Measurements from ENCODE around the gene ILDR2. TPM values are rescaled to one million over a fixed set of nuclear protein-coding genes. Genes with fewer than 3 reads are reported as not detected.

ILDR2 gene
- polyA plus RNA-seq, 1 donor (not counting 4 experiments of a cell fraction or from before 2014, with no cell fraction given) = not detected

DNA sequence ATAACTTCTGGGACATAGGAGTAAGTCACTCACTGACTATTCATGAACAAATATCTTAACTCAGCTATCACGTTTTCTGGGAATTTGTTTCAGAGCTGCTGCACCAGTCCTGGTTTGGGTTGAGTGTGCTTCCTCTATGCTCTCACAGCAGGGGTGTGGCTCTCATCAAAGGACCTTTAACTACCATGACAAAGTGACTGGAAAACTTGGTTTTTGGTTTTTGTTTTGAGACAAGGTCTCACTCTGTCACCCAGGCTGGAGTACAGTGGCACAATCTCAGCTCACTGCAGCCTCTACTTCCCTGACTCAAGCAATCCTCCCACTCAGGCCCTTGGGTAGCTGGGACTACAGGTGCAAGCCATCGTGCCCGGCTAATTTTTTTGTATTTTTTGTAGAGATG, 4.1 kb downstream of the ILDR2 start:
- no peak overlapping the region for H3K9ac ChIP-seq (ENCODE audit: control insufficient read depth, extremely low read depth, insufficient read depth, low read length)

DNA sequence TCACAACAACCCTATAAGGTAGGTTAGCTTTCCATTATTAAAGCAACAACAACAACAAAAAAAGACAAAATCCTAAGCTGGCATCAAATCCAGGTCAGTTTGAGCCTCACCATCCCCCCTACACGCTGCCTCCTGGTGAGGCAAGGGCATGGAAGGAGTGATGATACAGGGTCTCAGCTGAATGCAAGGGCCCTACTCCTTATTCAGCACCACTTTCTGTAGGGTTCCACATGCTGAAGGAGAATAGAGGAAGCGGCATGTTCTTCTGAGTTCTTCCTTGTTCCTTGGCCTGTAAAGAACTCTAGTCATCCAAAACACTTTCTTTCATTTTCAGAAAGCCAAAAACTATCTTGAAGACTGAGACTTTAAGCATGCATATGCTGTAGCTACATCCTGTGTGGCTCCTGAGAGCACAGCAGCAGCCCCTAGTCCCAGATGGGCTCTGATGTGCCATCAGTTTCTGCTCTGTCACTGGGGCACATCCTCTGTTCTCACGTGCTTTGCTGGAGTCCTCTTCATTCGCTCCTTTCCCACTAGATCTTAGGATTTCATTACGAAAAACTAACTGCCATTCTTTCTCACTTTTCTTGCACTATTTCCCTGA, 6.2 kb downstream of the ILDR2 start:
- no peaks in the 10 kb centered on the region for H3K79me2 ChIP-seq (ENCODE audit: control insufficient read depth, insufficient read depth, low read length)
- no peaks in the 10 kb centered on the region for H3K36me3 ChIP-seq (ENCODE audit: control insufficient read depth in 2 of 2, extremely low read depth in 1 of 2, insufficient read depth in 2 of 2, low read length in 2 of 2)
- peaks cover 44% of the 10 kb centered on the region for H3K27me3 ChIP-seq (ENCODE audit: control insufficient read depth, extremely low read depth, insufficient read depth, low read length)
- no peak overlapping the region for H3K4me2 ChIP-seq (ENCODE audit: control insufficient read depth, extremely low read depth, insufficient read depth, low read depth, low read length)
- no peaks in the 10 kb centered on the region for H4K20me1 ChIP-seq (ENCODE audit: control insufficient read depth, extremely low read depth, insufficient read depth, low read length)
- H3K9me1 ChIP-seq (ENCODE audit: control insufficient read depth, extremely low read depth, insufficient read depth, low read length) = no peaks in the 10 kb centered on the region
- no peak overlapping the region for H3K9ac ChIP-seq (ENCODE audit: control insufficient read depth, extremely low read depth, insufficient read depth, low read length)
- H2AFZ ChIP-seq (ENCODE audit: control insufficient read depth, low read length) = no peak overlapping the region
- DNase-seq (ENCODE audit: low read depth, low spot score) (no peak), FAIRE-seq (no peak)
- no peak overlapping the region for H3K27ac ChIP-seq (ENCODE audit: control insufficient read depth, insufficient read depth, low read length)
- no peaks in the 10 kb centered on the region for H3K4me1 ChIP-seq (ENCODE audit: control insufficient read depth, extremely low read depth, insufficient read depth, low read length)
- no peak overlapping the region for H3K4me3 ChIP-seq (ENCODE audit: control insufficient read depth in 2 of 3, extremely low read depth in 1 of 3, insufficient read depth in 2 of 3, low read depth in 1 of 3, low read length in 3 of 3)
- dilution Hi-C loops (cut with MboI; ENCODE audit: extremely low pct_ligation_motif_present, low sequenced_read_pairs) = no loop called here
- no peak for TF ChIP-seq EZH2 (IDR thresholded peaks at IDR 0.05; ENCODE audit: low read length)
- TF ChIP-seq, protein P1, sequence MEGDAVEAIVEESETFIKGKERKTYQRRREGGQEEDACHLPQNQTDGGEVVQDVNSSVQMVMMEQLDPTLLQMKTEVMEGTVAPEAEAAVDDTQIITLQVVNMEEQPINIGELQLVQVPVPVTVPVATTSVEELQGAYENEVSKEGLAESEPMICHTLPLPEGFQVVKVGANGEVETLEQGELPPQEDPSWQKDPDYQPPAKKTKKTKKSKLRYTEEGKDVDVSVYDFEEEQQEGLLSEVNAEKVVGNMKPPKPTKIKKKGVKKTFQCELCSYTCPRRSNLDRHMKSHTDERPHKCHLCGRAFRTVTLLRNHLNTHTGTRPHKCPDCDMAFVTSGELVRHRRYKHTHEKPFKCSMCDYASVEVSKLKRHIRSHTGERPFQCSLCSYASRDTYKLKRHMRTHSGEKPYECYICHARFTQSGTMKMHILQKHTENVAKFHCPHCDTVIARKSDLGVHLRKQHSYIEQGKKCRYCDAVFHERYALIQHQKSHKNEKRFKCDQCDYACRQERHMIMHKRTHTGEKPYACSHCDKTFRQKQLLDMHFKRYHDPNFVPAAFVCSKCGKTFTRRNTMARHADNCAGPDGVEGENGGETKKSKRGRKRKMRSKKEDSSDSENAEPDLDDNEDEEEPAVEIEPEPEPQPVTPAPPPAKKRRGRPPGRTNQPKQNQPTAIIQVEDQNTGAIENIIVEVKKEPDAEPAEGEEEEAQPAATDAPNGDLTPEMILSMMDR (optimal IDR thresholded peaks at IDR 0.05 in 1 of 3, IDR thresholded peaks at IDR 0.05 in 1 of 3, conservative IDR thresholded peaks at IDR 0.05 in 1 of 3; ENCODE audit: extremely low read depth in 1 of 3, insufficient read depth in 2 of 3, low read length in 3 of 3) = no peak
- no peaks in the 10 kb centered on the region for H3K9me3 ChIP-seq (ENCODE audit: control insufficient read depth, low read depth, low read length)

More for the DNA sequence above, 4.1 kb downstream of the ILDR2 start:
- Histone ChIP-seq H3K4me3 (ENCODE audit: control insufficient read depth in 2 of 3, extremely low read depth in 1 of 3, insufficient read depth in 2 of 3, low read depth in 1 of 3, low read length in 3 of 3) (no peak overlapping the region), H3K9me3 (ENCODE audit: control insufficient read depth, low read depth, low read length) (no peaks in the 10 kb centered on the region), H3K36me3 (ENCODE audit: control insufficient read depth in 2 of 2, extremely low read depth in 1 of 2, insufficient read depth in 2 of 2, low read length in 2 of 2) (no peaks in the 10 kb centered on the region), H3K79me2 (ENCODE audit: control insufficient read depth, insufficient read depth, low read length) (no peaks in the 10 kb centered on the region), H3K4me2 (ENCODE audit: control insufficient read depth, extremely low read depth, insufficient read depth, low read depth, low read length) (no peak overlapping the region), H3K27me3 (ENCODE audit: control insufficient read depth, extremely low read depth, insufficient read depth, low read length) (peaks cover 58% of the 10 kb centered on the region), H3K4me1 (ENCODE audit: control insufficient read depth, extremely low read depth, insufficient read depth, low read length) (no peaks in the 10 kb centered on the region), H3K27ac (ENCODE audit: control insufficient read depth, insufficient read depth, low read length) (no peak overlapping the region), H3K9me1 (ENCODE audit: control insufficient read depth, extremely low read depth, insufficient read depth, low read length) (no peaks in the 10 kb centered on the region), H2AFZ (ENCODE audit: control insufficient read depth, low read length) (no peak overlapping the region), H4K20me1 (ENCODE audit: control insufficient read depth, extremely low read depth, insufficient read depth, low read length) (no peaks in the 10 kb centered on the region)
- DNase-seq (ENCODE audit: low read depth, low spot score) (no peak), FAIRE-seq (no peak)
- TF ChIP-seq, protein P1 (optimal IDR thresholded peaks at IDR 0.05 in 1 of 3, IDR thresholded peaks at IDR 0.05 in 1 of 3, conservative IDR thresholded peaks at IDR 0.05 in 1 of 3; ENCODE audit: extremely low read depth in 1 of 3, insufficient read depth in 2 of 3, low read length in 3 of 3) = no peak
- no peak for TF ChIP-seq EZH2 (IDR thresholded peaks at IDR 0.05; ENCODE audit: low read length)
- dilution Hi-C loops (cut with MboI; ENCODE audit: extremely low pct_ligation_motif_present, low sequenced_read_pairs) = no loop called here
